GM19324 (cell line): Measurements from ENCODE around the gene CAMTA1.
A peak's percentile ranks its signal among the peaks of the same experiment; 100 is the strongest.
"Not testable (repeated sequence)": the region's sequence is repeated elsewhere in the genome, so short reads cannot be mapped to it uniquely, and the experiment has no call there.

ENCODE experiments used
- ATAC-seq: cut with Tn5 transposase; IDR thresholded peaks from one replicate; pipeline ENCODE4 v1.9.1; 2021; ENCODE audit warnings: mild to moderate bottlenecking, moderate library complexity; ENCODE audit not compliant: unreplicated experiment, low FRiP score

Gene CAMTA1, protein sequence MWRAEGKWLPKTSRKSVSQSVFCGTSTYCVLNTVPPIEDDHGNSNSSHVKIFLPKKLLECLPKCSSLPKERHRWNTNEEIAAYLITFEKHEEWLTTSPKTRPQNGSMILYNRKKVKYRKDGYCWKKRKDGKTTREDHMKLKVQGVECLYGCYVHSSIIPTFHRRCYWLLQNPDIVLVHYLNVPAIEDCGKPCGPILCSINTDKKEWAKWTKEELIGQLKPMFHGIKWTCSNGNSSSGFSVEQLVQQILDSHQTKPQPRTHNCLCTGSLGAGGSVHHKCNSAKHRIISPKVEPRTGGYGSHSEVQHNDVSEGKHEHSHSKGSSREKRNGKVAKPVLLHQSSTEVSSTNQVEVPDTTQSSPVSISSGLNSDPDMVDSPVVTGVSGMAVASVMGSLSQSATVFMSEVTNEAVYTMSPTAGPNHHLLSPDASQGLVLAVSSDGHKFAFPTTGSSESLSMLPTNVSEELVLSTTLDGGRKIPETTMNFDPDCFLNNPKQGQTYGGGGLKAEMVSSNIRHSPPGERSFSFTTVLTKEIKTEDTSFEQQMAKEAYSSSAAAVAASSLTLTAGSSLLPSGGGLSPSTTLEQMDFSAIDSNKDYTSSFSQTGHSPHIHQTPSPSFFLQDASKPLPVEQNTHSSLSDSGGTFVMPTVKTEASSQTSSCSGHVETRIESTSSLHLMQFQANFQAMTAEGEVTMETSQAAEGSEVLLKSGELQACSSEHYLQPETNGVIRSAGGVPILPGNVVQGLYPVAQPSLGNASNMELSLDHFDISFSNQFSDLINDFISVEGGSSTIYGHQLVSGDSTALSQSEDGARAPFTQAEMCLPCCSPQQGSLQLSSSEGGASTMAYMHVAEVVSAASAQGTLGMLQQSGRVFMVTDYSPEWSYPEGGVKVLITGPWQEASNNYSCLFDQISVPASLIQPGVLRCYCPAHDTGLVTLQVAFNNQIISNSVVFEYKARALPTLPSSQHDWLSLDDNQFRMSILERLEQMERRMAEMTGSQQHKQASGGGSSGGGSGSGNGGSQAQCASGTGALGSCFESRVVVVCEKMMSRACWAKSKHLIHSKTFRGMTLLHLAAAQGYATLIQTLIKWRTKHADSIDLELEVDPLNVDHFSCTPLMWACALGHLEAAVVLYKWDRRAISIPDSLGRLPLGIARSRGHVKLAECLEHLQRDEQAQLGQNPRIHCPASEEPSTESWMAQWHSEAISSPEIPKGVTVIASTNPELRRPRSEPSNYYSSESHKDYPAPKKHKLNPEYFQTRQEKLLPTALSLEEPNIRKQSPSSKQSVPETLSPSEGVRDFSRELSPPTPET (N-terminal part only)

GRCh38 chr1:6785318-6785727 lies at the start of gene CAMTA1:
Gene CAMTA1, plus strand, starts transcription at chr1:6785454. Its CDS starts 77 bp downstream, at chr1:6785531.
- peak; percentile 76 for ATAC-seq

DNA sequence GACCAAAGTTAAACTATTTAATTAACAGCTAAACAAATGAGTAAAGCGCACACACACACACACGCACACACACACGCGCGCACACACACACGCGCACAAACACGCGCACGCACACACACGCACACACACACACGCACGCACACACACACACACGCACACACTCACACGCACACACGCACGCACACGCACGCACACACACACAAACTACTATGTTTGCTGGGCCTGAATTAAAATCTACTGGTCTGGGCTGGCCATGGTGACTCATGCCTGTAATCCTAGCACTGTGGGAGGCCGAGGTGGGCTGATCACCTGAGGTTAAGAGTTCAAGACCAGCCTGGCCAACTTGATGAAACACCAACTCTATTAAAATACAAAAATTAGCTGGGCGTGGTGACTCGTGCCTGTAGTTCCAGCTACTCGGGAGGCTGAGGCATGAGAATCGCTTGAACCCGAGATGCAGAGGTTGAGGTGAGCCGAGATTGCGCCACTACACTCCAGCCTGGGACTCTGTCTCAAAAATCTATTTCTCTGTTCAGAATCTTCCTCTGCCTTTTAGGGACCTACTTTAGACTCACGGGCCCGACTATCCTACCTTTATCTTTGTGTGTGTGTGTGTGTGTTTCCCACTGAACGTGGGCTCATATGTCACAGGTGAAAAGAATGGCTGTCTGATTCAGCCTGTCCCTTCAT lies 46.1 kb upstream of the CAMTA1 start:
- no peak for ATAC-seq

DNA sequence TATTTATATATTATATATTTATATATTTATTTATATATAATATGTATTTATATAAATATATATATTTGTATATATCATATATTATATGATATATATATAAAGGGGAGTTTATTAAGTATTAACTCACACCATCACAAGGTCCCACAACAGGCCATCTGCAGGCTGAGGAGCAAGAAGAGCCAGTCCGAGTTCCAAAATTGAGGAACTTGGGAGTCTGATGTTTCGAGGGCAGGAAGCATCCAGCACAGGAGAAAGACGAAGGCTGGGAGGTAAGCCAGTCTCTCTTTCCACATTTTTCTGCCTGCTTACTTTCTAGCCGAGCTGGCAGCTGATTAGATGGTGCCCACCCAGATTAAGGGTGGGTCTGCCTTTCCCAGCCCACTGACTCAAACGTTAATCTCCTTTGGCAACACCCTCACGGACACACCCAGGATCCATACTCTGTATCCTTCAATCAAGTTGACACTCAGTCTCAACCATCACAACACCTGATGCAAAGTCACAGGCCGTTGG lies 42.5 kb upstream of the CAMTA1 start:
- ATAC-seq: not testable (repeated sequence)

DNA sequence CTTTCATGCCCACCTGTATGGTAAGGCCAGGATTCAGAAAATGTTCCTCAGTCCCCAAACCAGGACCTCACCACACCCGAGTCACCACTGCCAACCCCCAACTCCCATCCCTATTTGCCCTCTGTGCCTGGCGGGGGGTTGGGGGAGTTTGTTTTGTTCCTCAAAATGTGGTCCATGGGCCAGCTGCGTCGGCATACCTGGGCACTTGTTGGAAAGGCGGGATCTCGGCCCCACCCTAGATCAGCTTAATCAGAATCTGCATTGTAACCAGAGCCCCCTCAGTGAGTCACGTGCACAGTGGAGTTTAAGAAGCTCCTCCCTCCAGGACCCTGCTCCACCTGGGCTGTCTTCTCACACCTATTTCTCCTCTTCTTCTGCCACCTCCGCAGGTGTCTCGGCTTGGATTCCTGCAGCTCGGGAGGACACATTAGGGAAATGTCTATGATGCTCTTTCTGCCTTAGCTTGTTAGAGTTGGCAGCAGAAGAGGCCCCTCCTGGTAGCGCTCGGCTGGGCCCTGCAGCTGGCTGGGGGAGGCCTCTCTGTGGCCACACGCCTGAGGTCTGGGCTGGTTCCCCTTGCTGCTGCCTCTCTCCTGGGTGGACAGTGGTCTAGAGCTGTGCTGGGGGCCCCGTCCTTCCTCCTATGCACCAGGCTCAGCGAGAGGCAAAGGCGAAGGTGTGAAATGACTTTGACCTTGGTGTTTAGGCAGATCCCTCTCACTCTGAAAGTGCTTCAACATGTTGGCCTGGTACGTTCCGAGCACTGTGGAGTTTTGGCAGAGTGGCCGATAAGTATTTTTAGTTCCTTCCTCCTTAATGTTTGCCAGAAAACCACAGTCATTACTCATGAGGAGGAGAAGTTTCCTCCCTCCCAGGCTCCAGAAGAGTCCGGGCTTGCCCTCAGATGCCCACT lies 41.8 kb upstream of the CAMTA1 start:
- no peak for ATAC-seq

GRCh38 chr1:6745073-6745472 lies 40.2 kb upstream of the CAMTA1 start:
- no peak for ATAC-seq

DNA sequence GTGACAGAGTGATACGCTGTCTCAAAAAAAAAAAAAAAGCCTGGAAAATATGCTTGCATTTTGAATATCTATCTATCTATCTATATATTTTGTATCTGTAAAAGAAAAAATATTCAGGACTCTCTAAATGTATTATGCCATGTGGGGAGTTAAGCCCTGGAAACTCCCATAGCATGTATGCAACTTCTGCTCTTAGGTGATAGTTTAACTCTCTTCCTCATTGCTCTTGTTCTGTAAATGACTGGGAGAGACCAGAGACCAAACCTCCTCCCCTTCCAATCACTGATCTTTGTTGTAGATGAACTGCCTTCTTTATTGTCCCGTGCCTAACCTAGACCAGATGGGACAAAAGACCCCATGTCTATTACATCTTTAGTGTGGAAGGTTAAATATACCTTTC lies 37.6 kb upstream of the CAMTA1 start:
- ATAC-seq: no peak

GRCh38 chr1:6750490-6750889 lies 34.8 kb upstream of the CAMTA1 start:
- ATAC-seq: no peak

DNA sequence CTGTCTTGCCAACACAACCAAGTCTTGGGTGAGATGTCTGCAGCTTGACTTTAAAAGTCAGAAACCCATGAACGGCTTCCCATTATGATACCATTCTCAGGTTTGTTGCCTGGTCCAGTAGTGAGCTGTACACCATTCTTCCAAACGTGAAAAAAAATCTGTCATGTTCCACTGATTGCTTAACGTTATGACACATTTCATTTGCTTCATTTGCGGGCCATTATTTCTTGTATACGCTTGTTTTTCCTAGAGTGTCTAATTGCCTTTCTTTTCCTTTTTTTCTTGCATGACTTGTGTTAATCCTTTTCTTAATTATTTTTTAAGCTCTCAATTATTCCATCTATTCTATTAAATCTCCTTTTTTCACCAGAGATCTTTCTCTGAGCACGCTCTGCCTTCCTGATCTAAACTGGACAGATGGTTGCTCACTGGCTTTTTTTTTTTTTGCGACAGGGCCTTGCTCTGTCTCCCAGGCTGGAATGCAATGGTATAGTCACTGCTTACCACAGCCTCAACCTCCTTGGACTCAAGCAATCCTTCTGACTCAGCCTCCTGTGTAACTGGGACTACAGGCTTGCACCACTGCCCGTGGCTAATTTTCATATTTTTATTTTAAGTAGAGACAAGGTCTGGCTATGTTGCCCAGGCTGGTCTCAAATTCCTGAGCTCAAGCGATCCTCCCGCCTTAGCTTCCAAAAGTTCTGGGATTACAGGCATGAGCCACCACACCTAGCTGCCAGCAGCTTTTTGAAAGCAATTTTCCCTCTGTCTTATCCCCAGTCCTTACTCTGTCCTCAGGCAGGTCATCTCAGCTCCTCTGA lies 31.7 kb upstream of the CAMTA1 start:
- no peak for ATAC-seq

DNA sequence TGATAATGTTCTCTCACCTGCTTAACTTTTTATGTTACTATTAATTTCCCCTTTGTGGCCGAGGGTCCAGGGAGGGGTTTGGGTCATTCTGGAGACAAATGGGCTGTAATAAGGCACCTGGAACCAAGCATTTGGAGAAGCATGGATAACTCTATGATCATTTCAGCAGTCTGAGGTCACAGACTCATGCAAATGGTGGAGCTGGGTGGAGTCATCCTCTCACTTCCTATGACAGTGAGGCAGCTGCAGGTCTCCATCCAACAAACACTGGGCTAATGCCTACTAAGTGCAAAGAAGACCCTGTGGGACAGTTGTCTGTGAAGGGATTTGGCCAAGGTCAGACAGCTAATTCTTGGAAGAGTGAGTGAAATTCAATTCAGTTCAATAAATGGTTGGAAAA lies 28.8 kb upstream of the CAMTA1 start:
- no peak for ATAC-seq

- ATAC-seq: no peak
Observed at GRCh38 chr1:6757719-6758435, 27.4 kb upstream of the CAMTA1 start.

- ATAC-seq: no peak
Observed at GRCh38 chr1:6761196-6761737, 24.0 kb upstream of the CAMTA1 start.

DNA sequence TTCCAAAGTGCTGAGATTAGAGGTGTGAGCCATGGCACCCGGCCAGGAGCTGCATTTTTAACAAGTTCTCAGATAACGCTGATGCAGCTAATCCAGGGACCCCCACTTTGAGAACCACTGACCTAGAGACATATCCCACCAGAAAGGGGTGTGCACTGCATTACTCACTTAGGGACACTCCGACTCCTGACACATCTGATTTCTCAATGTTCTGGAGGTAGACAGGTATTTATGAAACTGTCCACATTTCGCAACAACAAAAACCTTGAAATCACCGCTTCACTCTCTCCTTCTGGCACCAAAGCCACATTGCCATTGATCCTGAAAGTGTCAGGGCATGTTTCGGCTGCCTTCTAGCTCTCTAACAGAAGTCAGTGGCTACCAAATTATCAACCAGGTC lies 23.2 kb upstream of the CAMTA1 start:
- ATAC-seq: no peak

DNA sequence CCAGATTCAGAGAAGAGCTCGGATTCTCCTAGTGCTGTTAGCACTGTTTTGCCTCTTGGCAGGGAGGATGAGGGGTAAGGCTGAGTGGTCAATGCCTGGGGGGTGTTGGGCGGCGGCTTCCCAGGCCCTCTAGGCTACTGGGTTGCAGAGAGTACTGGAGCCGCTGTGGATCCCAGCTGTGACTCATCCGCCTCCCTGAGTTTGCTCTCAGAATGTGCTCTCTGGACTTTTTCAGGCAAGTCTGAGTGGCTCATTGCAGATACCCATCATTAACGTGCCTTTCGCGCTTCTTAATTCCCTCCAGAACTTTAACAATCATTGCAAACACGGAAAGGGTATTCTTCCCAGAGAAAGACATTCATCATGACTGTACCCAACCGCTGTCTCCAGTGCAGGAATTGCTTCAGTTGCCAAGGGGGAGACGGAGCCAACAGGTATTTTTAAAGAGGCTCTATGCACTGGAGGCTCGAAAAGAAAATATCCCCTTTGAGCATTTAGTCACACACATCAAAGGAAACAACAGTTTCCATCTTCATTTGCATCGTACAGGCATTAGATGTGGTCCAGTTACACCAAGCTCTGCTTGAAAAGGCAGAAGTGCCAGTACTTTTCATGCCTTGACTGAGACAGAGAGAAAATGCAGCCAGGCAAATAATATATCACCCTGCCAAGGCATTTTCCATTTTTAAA lies 14.4 kb upstream of the CAMTA1 start:
- ATAC-seq: no peak

DNA sequence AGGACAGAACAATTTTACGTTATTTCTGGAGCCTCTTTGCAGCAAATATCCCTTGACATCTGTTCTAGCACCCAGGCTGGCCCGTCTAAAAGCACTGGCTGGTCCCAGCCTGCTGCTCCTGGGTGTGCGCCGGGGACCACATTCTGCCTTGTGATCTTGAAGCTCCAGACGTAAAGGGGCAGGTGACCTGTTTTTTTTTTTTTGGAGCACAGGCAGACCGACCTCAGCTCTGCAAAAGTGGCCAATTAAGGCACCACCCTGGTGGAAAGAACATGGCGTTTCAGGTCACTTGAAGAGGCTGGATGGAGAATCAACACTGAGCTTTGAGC lies 13.8 kb upstream of the CAMTA1 start:
- no peak for ATAC-seq

- ATAC-seq: no peak
Observed at GRCh38 chr1:6774381-6774780, 10.9 kb upstream of the CAMTA1 start.

DNA sequence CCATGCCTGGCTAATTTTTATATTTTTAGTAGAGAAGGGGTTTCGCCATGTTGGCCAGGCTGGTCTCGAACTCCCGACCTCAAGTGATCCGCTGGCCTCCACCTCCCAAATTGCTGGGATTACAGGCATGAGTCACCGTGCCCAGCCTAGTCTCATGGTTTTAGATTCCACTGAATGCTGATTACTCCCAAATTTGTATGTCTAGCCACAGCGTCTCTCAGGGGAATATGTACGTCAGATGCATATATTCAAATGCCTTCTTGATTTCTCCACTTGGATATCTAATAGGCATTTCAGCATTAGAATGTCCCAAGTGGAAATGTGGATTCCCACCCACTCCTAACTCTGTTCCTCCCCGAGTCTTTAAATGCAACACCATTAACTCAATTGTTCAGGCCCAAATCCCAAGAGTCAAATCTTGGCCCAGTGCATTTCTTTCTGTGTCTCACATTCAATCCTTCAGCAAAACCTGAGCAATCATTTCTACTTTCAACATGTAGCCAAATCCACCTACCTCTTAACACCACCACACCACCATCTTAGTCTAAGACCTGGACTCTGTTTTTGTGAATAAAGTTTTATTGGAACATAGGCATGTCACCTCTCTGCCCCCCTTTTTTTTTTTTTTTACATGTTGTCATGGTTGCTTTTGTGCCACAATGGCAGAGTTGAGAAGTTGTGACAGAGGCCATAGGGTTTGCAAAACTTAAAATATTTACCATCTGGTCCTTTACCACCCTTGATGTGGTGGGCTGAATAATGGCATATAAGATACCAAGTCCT lies 9.8 kb upstream of the CAMTA1 start:
- no peak for ATAC-seq
